SU-DHL-6 (cell line): ENCODE data around the gene OR7G3.

ENCODE experiments used
- EZH2phosphoT487 ChIP-seq: fragments of 200-600 bp; sonication (generic), shearing (Covaris generic); conservative IDR thresholded peaks from 2 replicates; pipeline ENCODE4 v1.6.1; 2018; ENCODE audit warnings: mild to moderate bottlenecking, antibody characterized with exemption, low read length, moderate library complexity, mixed read lengths
- TF ChIP-seq, protein P1 (sequence below): fragments of 200-600 bp; sonication (generic); IDR thresholded peaks from one replicate; pipeline ENCODE4 v1.5.1; 2017; ENCODE audit warnings: antibody characterized with exemption, mild to moderate bottlenecking, low read length, moderate library complexity; ENCODE audit not compliant: insufficient read depth, poor library complexity, severe bottlenecking

DNA sequence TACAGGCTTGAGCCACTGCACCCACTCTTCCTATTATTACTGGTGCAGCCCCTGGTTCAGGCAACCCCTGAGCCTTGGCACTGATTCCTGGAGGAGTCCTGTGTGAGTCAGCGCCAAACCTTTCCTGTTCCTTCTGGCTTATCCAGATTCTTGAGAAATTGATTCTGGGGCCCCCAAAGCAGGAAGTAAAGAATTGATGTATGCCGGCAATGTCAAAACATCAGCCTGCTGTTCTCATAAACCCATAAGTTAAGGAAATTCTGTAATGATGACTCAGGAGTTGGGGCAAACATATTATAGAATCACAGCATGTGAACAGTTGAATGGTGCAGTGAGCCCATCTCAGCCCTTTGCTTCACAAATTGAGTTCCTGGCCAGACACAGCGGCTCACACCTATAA lies 1.4 kb upstream of the OR7G3 start:
- TF ChIP-seq, protein P1, sequence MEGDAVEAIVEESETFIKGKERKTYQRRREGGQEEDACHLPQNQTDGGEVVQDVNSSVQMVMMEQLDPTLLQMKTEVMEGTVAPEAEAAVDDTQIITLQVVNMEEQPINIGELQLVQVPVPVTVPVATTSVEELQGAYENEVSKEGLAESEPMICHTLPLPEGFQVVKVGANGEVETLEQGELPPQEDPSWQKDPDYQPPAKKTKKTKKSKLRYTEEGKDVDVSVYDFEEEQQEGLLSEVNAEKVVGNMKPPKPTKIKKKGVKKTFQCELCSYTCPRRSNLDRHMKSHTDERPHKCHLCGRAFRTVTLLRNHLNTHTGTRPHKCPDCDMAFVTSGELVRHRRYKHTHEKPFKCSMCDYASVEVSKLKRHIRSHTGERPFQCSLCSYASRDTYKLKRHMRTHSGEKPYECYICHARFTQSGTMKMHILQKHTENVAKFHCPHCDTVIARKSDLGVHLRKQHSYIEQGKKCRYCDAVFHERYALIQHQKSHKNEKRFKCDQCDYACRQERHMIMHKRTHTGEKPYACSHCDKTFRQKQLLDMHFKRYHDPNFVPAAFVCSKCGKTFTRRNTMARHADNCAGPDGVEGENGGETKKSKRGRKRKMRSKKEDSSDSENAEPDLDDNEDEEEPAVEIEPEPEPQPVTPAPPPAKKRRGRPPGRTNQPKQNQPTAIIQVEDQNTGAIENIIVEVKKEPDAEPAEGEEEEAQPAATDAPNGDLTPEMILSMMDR, result no peak
- no peak for TF ChIP-seq EZH2phosphoT487
